HepG2 (cell line): Measurements from ENCODE around the gene GCNT4. TPM values are rescaled to one million over a fixed set of nuclear protein-coding genes. Genes with fewer than 3 reads are reported as not detected.

Experiments
- ARID5B ChIP-seq: IDR thresholded peaks from 2 replicates; pipeline ENCODE4 v1.4.0; 2020; ENCODE audit warnings: mild to moderate bottlenecking, missing genetic modification reagents
- ELF4 ChIP-seq: sonication (generic); formaldehyde crosslinking; IDR thresholded peaks from 2 replicates; pipeline ENCODE4 v1.5.0; 2020; ENCODE audit warnings: missing genetic modification reagents, mild to moderate bottlenecking, moderate library complexity, borderline replicate concordance
- NFYB ChIP-seq: sonication (generic); formaldehyde crosslinking; IDR thresholded peaks from 2 replicates; pipeline ENCODE4 v1.4.0; 2020; ENCODE audit warnings: missing genetic modification reagents
- SNAPC2 ChIP-seq: sonication (generic); formaldehyde crosslinking; IDR thresholded peaks from 2 replicates; pipeline ENCODE4 v1.8.1; 2022; ENCODE audit warnings: mild to moderate bottlenecking, missing genetic modification reagents
- TSC22D2 ChIP-seq: sonication (generic); formaldehyde crosslinking; IDR thresholded peaks from 2 replicates; pipeline ENCODE4 v1.5.1; 2020; ENCODE audit warnings: missing genetic modification reagents, mild to moderate bottlenecking, borderline replicate concordance
- YEATS2 ChIP-seq: sonication (generic); formaldehyde crosslinking; IDR thresholded peaks from 2 replicates; pipeline ENCODE4 v1.4.0; 2020; ENCODE audit warnings: missing genetic modification reagents, borderline replicate concordance
- ZBTB14 ChIP-seq: sonication (generic); formaldehyde crosslinking; IDR thresholded peaks from 2 replicates; pipeline ENCODE4 v1.4.0; 2020; ENCODE audit warnings: missing genetic modification reagents
- ZKSCAN8 ChIP-seq: IDR thresholded peaks from 2 replicates; pipeline ENCODE4 v1.6.1; 2016; ENCODE audit warnings: borderline replicate concordance, missing genetic modification reagents, missing compliant biosample characterization
- ZNF18 ChIP-seq: sonication (generic); formaldehyde crosslinking; IDR thresholded peaks from 2 replicates; pipeline ENCODE4 v1.8.0; 2022; ENCODE audit warnings: mild to moderate bottlenecking, missing genetic modification reagents; ENCODE audit not compliant: insufficient replicate concordance
- ZNF205 ChIP-seq: IDR thresholded peaks from 2 replicates; pipeline ENCODE4 v1.6.1; 2018; ENCODE audit warnings: missing biosample characterization, missing genetic modification reagents
- ZNF264 ChIP-seq: sonication (generic); formaldehyde crosslinking; IDR thresholded peaks from 2 replicates; pipeline ENCODE4 v1.4.0; 2020; ENCODE audit warnings: missing genetic modification reagents
- ZNF282 ChIP-seq: fragments of 450-650 bp; IDR thresholded peaks from 2 replicates; pipeline ENCODE4 v1.6.1; 2018; ENCODE audit not compliant: partially characterized antibody
- ZNF512B ChIP-seq: sonication (generic); formaldehyde crosslinking; IDR thresholded peaks from 2 replicates; pipeline ENCODE4 v1.5.1; 2020; ENCODE audit warnings: missing genetic modification reagents, mild to moderate bottlenecking, borderline replicate concordance
- ZNF737 ChIP-seq: sonication (generic); formaldehyde crosslinking; IDR thresholded peaks from 2 replicates; pipeline ENCODE4 v1.5.0; 2020; ENCODE audit warnings: missing genetic modification reagents, mild to moderate bottlenecking, borderline replicate concordance
- ZNF746 ChIP-seq: sonication (generic); formaldehyde crosslinking; IDR thresholded peaks from 2 replicates; pipeline ENCODE4 v1.8.0; 2022; ENCODE audit warnings: mild to moderate bottlenecking, missing genetic modification reagents
- ZNF788 ChIP-seq: sonication (generic); formaldehyde crosslinking; IDR thresholded peaks from 2 replicates; pipeline ENCODE4 v1.5.0; 2020; ENCODE audit warnings: mild to moderate bottlenecking, missing genetic modification reagents, borderline replicate concordance
- ZNF83 ChIP-seq: sonication (generic); formaldehyde crosslinking; IDR thresholded peaks from 2 replicates; pipeline ENCODE4 v1.4.0; 2020; ENCODE audit warnings: missing genetic modification reagents, mild to moderate bottlenecking, borderline replicate concordance
- ZSCAN25 ChIP-seq: sonication (generic); formaldehyde crosslinking; IDR thresholded peaks from 2 replicates; pipeline ENCODE4 v1.8.0; 2022; ENCODE audit warnings: mild to moderate bottlenecking, missing genetic modification reagents
- ZSCAN29 ChIP-seq: sonication (generic); formaldehyde crosslinking; conservative IDR thresholded peaks from 2 replicates; pipeline ENCODE4 v1.4.0; 2020; ENCODE audit warnings: mild to moderate bottlenecking, missing genetic modification reagents
- polyA plus RNA-seq, 8 experiments: library from polyadenylated mRNA; depleted of rRNA in 3 of 8; stranded (reverse) in 7 of 8; unstranded in 1 of 8; fragments of >200 nt; fragmentation: Illumina TruSeq in 4 of 8; extraction: Trizol in 4 of 8; gene quantifications; 2 replicates each; pipeline versions ENCODE4 v1.2.1 to v1.2.3, GENCODE V29; 2011 to 2016; ENCODE audit warnings: low read depth in 4 of 8, missing spikeins in 1 of 8, mixed read lengths in 1 of 8; ENCODE audit not compliant: insufficient read depth in 1 of 8
- total RNA-seq, 5 experiments: library from RNA; depleted of rRNA; stranded (reverse); fragments of >200 nt; fragmentation: Illumina TruSeq; extraction: Trizol; gene quantifications; 2 replicates each; pipeline ENCODE4 v1.2.3, GENCODE V29; 2016; ENCODE audit warnings: low read depth in 1 of 5

GCNT4 gene
- total and polyA plus RNA-seq, 2 of the 13 experiments (the other 11 are each of a cell fraction or from before 2014, with no cell fraction given) = 0.22 to 0.38 TPM

GRCh38 chr5:75053304-75054133, 1.2 kb upstream of the GCNT4 start (continued):
- peak; percentile 73 for TF ChIP-seq ZBTB14 (CRISPR knock-in tag)
- no peak for TF ChIP-seq ELF4 (CRISPR knock-in tag)
- TF ChIP-seq ZNF205 (CRISPR knock-in tag) = 0 out of 2 replicates have a peak, but pooled peaks have one; percentile 19
- TF ChIP-seq ZNF83 (CRISPR knock-in tag) = no peak
- no peak for TF ChIP-seq ARID5B
- peak; percentile 56; the same call in 1 of the 2 replicates for TF ChIP-seq TSC22D2 (CRISPR knock-in tag)
- no peak for TF ChIP-seq ZNF282
- TF ChIP-seq ZKSCAN8 (CRISPR knock-in tag) = no peak
- peak; percentile 46; the same call in 1 of the 2 replicates for TF ChIP-seq ZSCAN25
- TF ChIP-seq ZNF264 (CRISPR knock-in tag) = 0 out of 2 replicates have a peak, but pooled peaks have one; percentile 38
- TF ChIP-seq ZNF512B (CRISPR knock-in tag) = peak; percentile 84; the same call in 1 of the 2 replicates
- TF ChIP-seq SNAPC2 (CRISPR knock-in tag) = no peak
- peak; percentile 35 for TF ChIP-seq ZNF18
- no peak for TF ChIP-seq YEATS2 (CRISPR knock-in tag)
- TF ChIP-seq NFYB = 0 out of 2 replicates have a peak, but pooled peaks have one; percentile 13
- TF ChIP-seq ZSCAN29 (CRISPR knock-in tag) = 0 out of 2 replicates have a peak, but pooled peaks have one; percentile 68
- 0 out of 2 replicates have a peak, but pooled peaks have one; percentile 41 for TF ChIP-seq ZNF746 (CRISPR knock-in tag)
- TF ChIP-seq ZNF737 (CRISPR knock-in tag) = no peak
- TF ChIP-seq ZNF788 (CRISPR knock-in tag) = peak; percentile 8; the same call in 1 of the 2 replicates
